ENCODE measurements around the gene C16orf74.

- TF ChIP-seq, protein P1, sequence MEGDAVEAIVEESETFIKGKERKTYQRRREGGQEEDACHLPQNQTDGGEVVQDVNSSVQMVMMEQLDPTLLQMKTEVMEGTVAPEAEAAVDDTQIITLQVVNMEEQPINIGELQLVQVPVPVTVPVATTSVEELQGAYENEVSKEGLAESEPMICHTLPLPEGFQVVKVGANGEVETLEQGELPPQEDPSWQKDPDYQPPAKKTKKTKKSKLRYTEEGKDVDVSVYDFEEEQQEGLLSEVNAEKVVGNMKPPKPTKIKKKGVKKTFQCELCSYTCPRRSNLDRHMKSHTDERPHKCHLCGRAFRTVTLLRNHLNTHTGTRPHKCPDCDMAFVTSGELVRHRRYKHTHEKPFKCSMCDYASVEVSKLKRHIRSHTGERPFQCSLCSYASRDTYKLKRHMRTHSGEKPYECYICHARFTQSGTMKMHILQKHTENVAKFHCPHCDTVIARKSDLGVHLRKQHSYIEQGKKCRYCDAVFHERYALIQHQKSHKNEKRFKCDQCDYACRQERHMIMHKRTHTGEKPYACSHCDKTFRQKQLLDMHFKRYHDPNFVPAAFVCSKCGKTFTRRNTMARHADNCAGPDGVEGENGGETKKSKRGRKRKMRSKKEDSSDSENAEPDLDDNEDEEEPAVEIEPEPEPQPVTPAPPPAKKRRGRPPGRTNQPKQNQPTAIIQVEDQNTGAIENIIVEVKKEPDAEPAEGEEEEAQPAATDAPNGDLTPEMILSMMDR (conservative IDR thresholded peaks at IDR 0.05) = no peak
- TF ChIP-seq EZH2 (IDR thresholded peaks at IDR 0.05; ENCODE audit: low read depth) = no peak
Measured at GRCh38 chr16:85688586-85689284, 62.2 kb downstream of the C16orf74 start, which contains the start of gene GINS2.
